ENCODE results near the gene PTPRK.

The PTPRK gene

DNA sequence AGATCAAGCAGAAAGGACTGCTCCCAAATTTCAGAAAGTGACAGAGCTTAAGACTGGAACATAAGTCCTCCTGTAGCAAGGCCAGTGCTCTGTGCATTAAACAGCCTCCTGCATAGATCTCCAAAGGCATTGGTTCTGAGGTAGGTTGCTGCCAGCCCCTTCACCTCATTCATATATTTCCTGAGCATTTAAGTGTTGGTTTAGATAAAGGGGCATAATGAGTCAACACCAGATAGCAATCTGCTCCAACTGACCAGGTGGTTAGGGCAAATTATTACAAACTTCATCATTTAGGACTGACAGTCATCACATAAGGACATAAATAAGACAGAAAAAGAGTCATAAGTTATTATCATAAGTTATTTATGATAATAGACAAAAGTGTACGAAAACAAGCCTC is 10.7 kb downstream of the PTPRK start:
- DNase-seq (ENCODE audit: insufficient read length, low spot score) (no peak), FAIRE-seq (no peak)
- TF ChIP-seq CTCF (IDR thresholded peaks at IDR 0.05; ENCODE audit: insufficient read depth, missing control alignments): no peak

DNA sequence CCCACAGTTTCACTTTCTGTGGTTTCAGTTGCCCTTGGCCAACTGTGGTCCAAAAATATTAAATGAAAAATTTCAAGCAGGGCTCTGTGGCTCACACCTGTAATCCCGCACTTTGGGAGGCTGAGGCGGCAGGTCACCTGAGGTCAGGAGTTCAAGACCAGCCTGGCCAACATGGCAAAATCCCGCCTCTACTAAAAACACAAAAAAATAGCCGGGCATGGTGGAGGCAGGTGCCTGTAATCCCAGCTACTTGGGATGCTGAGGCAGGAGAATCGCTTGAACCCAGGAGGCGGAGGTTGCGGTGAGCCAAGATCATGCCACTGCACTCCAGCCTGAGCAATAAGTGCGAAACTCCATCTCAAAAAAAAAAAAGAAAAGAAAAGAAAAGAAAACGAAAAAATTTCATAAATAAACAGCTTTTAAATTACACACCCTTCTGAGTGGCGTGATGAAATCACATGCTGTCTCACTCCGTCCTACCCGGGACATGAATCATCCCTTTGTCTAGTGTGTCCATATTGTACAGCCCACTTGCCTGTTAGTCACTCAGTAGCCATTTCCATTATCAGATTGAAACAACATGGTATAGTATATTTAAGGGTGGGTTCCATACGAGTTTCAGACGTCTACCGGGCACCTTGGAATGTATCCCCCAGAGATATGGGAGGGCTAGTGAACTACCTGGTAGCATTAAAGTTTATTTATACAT is 11.7 kb downstream of the PTPRK start:
- no peak for FAIRE-seq
- no peak for TF ChIP-seq CTCF (IDR thresholded peaks at IDR 0.05; ENCODE audit: insufficient read depth, missing control alignments)
- no peak for DNase-seq (ENCODE audit: insufficient read length, low spot score)

- DNase-seq (ENCODE audit: insufficient read length, low spot score) (no peak), FAIRE-seq (no peak)
- TF ChIP-seq CTCF (IDR thresholded peaks at IDR 0.05; ENCODE audit: insufficient read depth, missing control alignments): no peak
These were observed 12.8 kb downstream of the PTPRK start for GRCh38 chr6:128507337-128508310.

- no peak for DNase-seq (ENCODE audit: insufficient read length, low spot score)
- FAIRE-seq: no peak
- no peak for TF ChIP-seq CTCF (IDR thresholded peaks at IDR 0.05; ENCODE audit: insufficient read depth, missing control alignments)
These were observed 14.8 kb downstream of the PTPRK start for GRCh38 chr6:128505603-128506002.

DNA sequence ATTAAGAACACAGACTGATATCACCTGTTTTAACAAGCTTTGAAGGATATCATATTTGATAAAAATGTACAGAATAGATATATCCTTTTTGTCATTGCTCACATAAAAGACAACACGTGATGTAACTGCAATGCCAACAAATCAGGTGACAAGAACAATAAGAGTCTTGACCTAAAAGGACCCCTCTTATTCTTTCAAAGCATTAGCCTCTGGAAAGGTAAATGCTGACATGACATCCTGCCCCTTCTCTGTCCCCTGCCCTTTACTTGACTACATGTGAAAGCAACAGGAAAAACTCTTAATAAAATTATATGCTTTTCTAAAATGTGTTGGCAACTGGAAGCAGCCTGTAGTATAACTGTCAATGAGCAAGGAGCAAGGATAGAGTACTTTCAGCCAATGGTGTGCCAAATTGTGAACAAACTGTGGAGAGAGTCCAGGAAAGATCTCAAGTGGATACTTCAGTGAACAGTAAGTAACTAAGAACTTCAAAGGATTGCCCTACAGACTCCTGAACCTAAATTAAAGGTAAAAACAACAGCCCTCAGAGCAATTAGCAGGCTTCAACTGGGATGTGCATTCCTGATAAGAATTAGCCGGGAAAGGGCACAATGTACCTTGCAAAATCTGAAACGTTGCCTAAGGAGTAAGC is 16.3 kb downstream of the PTPRK start:
- DNase-seq (ENCODE audit: insufficient read length, low spot score) (no peak), FAIRE-seq (no peak)
- TF ChIP-seq CTCF (IDR thresholded peaks at IDR 0.05; ENCODE audit: insufficient read depth, missing control alignments): no peak

DNA sequence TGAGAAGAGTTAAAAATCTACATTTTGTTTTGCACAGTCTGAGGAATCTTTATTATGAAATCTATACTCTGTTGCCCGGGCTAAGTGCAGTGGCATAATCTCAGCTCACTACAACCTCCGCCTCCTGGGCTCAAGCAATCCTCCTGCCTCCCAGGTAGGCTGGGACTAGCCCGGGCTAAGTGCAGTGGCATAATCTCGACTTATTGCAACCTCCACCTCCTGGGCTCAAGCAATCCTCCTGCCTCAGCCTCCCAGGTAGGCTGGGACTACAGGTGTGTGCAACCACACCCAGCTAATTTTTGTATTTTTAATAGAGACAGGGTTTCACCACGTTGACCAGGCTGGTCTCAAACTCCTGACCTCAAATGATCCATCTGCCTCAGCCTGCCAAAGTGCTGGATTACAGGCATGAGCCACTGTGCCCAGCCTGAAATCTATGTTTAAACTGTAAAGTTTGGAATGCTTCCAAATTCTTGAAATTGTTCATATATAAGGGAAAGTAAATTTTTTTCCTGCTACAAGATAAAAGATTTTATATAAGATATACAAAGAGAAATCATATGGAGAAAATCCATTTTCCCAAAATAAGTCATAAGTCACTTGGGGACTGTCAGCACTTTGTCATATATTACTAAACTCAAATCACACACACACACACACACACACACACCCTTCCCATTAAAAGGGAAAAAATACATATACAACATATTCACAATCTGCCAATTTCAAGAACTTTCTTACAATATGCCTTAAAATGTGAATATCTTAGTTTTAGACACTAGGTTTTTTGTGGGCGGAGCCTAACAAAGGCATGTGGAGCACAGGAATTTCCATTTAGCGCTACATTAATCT is 19.4 kb downstream of the PTPRK start:
- TF ChIP-seq CTCF (IDR thresholded peaks at IDR 0.05; ENCODE audit: insufficient read depth, missing control alignments): no peak
- no peak for FAIRE-seq
- DNase-seq (ENCODE audit: insufficient read length, low spot score): no peak
